HepG2 (cell line): ENCODE data around the gene ABCG8. TPM values are rescaled to one million over a fixed set of nuclear protein-coding genes. Genes with fewer than 3 reads are reported as not detected.

Experiments used
- ARNT ChIP-seq: fragments of 450-650 bp; IDR thresholded peaks from 2 replicates; pipeline ENCODE4 v1.6.1; 2017
- CREB1 ChIP-seq, 2 experiments: fragments of 450-650 bp in 1 of 2; IDR thresholded peaks; 2 replicates each; pipeline ENCODE4 v1.6.1; 2016 to 2017; ENCODE audit warnings: control low read depth in 1 of 2, mild to moderate bottlenecking in 1 of 2, missing compliant biosample characterization in 1 of 2, missing genetic modification characterization in 1 of 2
- GATA4 ChIP-seq: sonication (generic); IDR thresholded peaks from 2 replicates; pipeline ENCODE4 v1.6.1; 2016; ENCODE audit warnings: antibody characterized with exemption, low read depth, borderline replicate concordance
- HNF4A ChIP-seq: sonication (generic); formaldehyde crosslinking; IDR thresholded peaks from 2 replicates; pipeline ENCODE4 v1.4.0; 2020; ENCODE audit warnings: missing genetic modification reagents
- NR2F6 ChIP-seq, 2 experiments: IDR thresholded peaks; 2 replicates each; pipeline ENCODE4 v1.6.1; 2016; ENCODE audit warnings: antibody characterized with exemption in 1 of 2, mild to moderate bottlenecking in 1 of 2
- PPARG ChIP-seq: conservative IDR thresholded peaks from 2 replicates; pipeline ENCODE4 v1.6.1; 2016; ENCODE audit warnings: missing biosample characterization, missing genetic modification reagents
- SALL1 ChIP-seq: sonication (generic); formaldehyde crosslinking; IDR thresholded peaks from 2 replicates; pipeline ENCODE4 v1.8.0; 2022; ENCODE audit warnings: mild to moderate bottlenecking, missing genetic modification reagents
- SP140L ChIP-seq: sonication (generic); formaldehyde crosslinking; IDR thresholded peaks from 2 replicates; pipeline ENCODE4 v1.4.0; 2020; ENCODE audit warnings: missing genetic modification reagents, borderline replicate concordance
- ZFP36L1 ChIP-seq: sonication (generic); formaldehyde crosslinking; IDR thresholded peaks from 2 replicates; pipeline ENCODE4 v1.8.0; 2022; ENCODE audit warnings: mild to moderate bottlenecking, missing genetic modification reagents, moderate library complexity
- ZNF121 ChIP-seq: sonication (generic); formaldehyde crosslinking; IDR thresholded peaks from 2 replicates; pipeline ENCODE4 v1.5.0; 2020; ENCODE audit warnings: mild to moderate bottlenecking, missing genetic modification reagents
- ZNF766 ChIP-seq: sonication (generic); formaldehyde crosslinking; IDR thresholded peaks from 2 replicates; pipeline ENCODE4 v1.5.0; 2020; ENCODE audit warnings: missing genetic modification reagents, borderline replicate concordance
- polyA plus RNA-seq, 8 experiments: library from polyadenylated mRNA; depleted of rRNA in 3 of 8; stranded (reverse) in 7 of 8; unstranded in 1 of 8; fragments of >200 nt; fragmentation: Illumina TruSeq in 4 of 8; extraction: Trizol in 4 of 8; gene quantifications; 2 replicates each; pipeline versions ENCODE4 v1.2.1 to v1.2.3, GENCODE V29; 2011 to 2016; ENCODE audit warnings: low read depth in 4 of 8, missing spikeins in 1 of 8, mixed read lengths in 1 of 8; ENCODE audit not compliant: insufficient read depth in 1 of 8
- total RNA-seq, 5 experiments: library from RNA; depleted of rRNA; stranded (reverse); fragments of >200 nt; fragmentation: Illumina TruSeq; extraction: Trizol; gene quantifications; 2 replicates each; pipeline ENCODE4 v1.2.3, GENCODE V29; 2016; ENCODE audit warnings: low read depth in 1 of 5
- TF ChIP-seq, protein P1 (sequence below): sonication (generic); formaldehyde crosslinking; conservative IDR thresholded peaks from 2 replicates; pipeline ENCODE4 v1.8.0; 2022; ENCODE audit warnings: mild to moderate bottlenecking, moderate library complexity, missing genetic modification reagents
- TF ChIP-seq, protein P2 (sequence below): sonication (generic); formaldehyde crosslinking; IDR thresholded peaks from 2 replicates; pipeline ENCODE4 v1.4.0; 2020; ENCODE audit warnings: missing genetic modification reagents, borderline replicate concordance
- TF ChIP-seq, protein P3 (sequence below): IDR thresholded peaks from 2 replicates; pipeline ENCODE4 v1.6.1; 2016; ENCODE audit warnings: low read depth, missing genetic modification reagents, missing compliant biosample characterization

The ABCG8 gene
- total and polyA plus RNA-seq, 2 of the 13 experiments (the other 11 are each of a cell fraction or from before 2014, with no cell fraction given), result 8.1 to 8.8 TPM

DNA sequence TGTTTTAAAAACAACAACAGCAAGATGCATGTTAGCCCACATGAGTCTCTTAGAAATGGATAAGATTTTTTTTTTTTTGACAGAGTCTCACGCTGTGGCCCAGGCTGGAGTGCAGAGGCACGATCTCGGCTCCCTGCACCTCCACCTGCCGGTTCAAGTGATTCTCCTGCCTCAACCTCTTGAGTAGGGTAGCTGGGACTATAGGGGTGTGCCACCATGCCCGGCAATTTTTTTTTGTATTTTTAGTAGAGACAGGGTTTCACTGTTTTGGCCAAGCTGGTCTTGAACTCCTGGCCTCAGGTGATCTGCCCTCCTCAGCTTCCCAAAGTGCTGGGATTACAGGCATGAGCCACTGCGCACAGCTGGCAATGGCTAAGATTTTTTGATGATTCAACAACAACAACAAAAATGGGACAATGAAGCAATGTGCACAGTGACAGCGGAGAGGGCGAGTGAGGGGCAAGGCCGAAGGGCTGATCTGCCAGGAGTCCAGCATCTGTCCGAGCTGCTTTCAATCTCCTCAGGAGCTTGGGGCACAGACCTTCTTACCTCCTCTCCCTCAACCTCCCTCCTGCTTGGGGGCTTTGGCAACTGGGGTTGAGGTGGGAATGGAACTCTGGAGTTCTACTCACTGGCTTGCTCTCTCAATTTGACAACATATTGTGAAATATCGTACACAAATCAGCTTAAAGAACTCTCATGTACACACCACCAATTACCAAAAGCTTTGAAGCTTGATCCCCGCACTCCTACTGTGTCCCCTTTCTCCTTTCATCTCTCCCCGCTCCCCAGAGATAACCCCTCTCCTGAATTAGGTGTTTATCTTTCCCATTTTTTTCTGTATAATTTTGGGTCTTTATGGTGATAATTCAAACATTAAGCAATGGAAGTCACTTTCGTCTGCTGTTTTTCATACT lies 3.4 kb downstream of the ABCG8 start (continued):
- TF ChIP-seq CREB1 (IDR thresholded peaks at IDR 0.05), result no peak
- peak; percentile 61; the same call in 1 of the 2 replicates for TF ChIP-seq CREB1 (CRISPR knock-in tag; IDR thresholded peaks at IDR 0.05)
- TF ChIP-seq, protein P1, sequence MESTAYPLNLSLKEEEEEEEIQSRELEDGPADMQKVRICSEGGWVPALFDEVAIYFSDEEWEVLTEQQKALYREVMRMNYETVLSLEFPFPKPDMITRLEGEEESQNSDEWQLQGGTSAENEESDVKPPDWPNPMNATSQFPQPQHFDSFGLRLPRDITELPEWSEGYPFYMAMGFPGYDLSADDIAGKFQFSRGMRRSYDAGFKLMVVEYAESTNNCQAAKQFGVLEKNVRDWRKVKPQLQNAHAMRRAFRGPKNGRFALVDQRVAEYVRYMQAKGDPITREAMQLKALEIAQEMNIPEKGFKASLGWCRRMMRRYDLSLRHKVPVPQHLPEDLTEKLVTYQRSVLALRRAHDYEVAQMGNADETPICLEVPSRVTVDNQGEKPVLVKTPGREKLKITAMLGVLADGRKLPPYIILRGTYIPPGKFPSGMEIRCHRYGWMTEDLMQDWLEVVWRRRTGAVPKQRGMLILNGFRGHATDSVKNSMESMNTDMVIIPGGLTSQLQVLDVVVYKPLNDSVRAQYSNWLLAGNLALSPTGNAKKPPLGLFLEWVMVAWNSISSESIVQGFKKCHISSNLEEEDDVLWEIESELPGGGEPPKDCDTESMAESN (CRISPR knock-in tag), result no peak
- TF ChIP-seq SP140L (CRISPR knock-in tag), result no peak
- peak; percentile 44; the same call in 1 of the 2 replicates for TF ChIP-seq ZNF766
- no peak for TF ChIP-seq ARNT
- TF ChIP-seq, protein P2, sequence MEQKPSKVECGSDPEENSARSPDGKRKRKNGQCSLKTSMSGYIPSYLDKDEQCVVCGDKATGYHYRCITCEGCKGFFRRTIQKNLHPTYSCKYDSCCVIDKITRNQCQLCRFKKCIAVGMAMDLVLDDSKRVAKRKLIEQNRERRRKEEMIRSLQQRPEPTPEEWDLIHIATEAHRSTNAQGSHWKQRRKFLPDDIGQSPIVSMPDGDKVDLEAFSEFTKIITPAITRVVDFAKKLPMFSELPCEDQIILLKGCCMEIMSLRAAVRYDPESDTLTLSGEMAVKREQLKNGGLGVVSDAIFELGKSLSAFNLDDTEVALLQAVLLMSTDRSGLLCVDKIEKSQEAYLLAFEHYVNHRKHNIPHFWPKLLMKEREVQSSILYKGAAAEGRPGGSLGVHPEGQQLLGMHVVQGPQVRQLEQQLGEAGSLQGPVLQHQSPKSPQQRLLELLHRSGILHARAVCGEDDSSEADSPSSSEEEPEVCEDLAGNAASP, result no peak
- peak; percentile 84 for TF ChIP-seq NR2F6 (IDR thresholded peaks at IDR 0.05)
- TF ChIP-seq NR2F6 (CRISPR knock-in tag; IDR thresholded peaks at IDR 0.05), result peak; percentile 30; the same call in 1 of the 2 replicates
- TF ChIP-seq GATA4, result peak; percentile 91
- no peak for TF ChIP-seq ZNF121 (CRISPR knock-in tag)
- TF ChIP-seq, protein P3, sequence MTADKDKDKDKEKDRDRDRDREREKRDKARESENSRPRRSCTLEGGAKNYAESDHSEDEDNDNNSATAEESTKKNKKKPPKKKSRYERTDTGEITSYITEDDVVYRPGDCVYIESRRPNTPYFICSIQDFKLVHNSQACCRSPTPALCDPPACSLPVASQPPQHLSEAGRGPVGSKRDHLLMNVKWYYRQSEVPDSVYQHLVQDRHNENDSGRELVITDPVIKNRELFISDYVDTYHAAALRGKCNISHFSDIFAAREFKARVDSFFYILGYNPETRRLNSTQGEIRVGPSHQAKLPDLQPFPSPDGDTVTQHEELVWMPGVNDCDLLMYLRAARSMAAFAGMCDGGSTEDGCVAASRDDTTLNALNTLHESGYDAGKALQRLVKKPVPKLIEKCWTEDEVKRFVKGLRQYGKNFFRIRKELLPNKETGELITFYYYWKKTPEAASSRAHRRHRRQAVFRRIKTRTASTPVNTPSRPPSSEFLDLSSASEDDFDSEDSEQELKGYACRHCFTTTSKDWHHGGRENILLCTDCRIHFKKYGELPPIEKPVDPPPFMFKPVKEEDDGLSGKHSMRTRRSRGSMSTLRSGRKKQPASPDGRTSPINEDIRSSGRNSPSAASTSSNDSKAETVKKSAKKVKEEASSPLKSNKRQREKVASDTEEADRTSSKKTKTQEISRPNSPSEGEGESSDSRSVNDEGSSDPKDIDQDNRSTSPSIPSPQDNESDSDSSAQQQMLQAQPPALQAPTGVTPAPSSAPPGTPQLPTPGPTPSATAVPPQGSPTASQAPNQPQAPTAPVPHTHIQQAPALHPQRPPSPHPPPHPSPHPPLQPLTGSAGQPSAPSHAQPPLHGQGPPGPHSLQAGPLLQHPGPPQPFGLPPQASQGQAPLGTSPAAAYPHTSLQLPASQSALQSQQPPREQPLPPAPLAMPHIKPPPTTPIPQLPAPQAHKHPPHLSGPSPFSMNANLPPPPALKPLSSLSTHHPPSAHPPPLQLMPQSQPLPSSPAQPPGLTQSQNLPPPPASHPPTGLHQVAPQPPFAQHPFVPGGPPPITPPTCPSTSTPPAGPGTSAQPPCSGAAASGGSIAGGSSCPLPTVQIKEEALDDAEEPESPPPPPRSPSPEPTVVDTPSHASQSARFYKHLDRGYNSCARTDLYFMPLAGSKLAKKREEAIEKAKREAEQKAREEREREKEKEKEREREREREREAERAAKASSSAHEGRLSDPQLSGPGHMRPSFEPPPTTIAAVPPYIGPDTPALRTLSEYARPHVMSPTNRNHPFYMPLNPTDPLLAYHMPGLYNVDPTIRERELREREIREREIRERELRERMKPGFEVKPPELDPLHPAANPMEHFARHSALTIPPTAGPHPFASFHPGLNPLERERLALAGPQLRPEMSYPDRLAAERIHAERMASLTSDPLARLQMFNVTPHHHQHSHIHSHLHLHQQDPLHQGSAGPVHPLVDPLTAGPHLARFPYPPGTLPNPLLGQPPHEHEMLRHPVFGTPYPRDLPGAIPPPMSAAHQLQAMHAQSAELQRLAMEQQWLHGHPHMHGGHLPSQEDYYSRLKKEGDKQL (CRISPR knock-in tag), result peak; percentile 55; the same call in 1 of the 2 replicates
- peak; percentile 60; the same call in 1 of the 2 replicates for TF ChIP-seq PPARG (CRISPR knock-in tag)
- TF ChIP-seq ZFP36L1 (CRISPR knock-in tag), result no peak
- 0 out of 2 replicates have a peak, but pooled peaks have one; percentile 9 for TF ChIP-seq HNF4A (CRISPR knock-in tag)
- peak; percentile 29 for TF ChIP-seq SALL1 (CRISPR knock-in tag)
